GM12878 (cell line): ENCODE data around the gene DNAH1.

Source experiments
- ATF2 ChIP-seq: IDR thresholded peaks from 2 replicates; pipeline ENCODE4 v1.6.1; 2012; ENCODE audit warnings: low read length, inconsistent platforms
- CREB1 ChIP-seq: IDR thresholded peaks from 2 replicates; pipeline ENCODE4 v1.6.1; 2012; ENCODE audit warnings: low read depth, mild to moderate bottlenecking, inconsistent platforms
- CTCF ChIP-seq, 3 experiments: IDR thresholded peaks in 2 of 3; conservative IDR thresholded peaks in 1 of 3; 2 replicates each; pipeline ENCODE4 v1.5.1; 2011; ENCODE audit warnings: low read depth in 3 of 3, low read length in 3 of 3, mild to moderate bottlenecking in 3 of 3, control low read depth in 2 of 3, moderate library complexity in 2 of 3, inconsistent platforms in 1 of 3, mixed read lengths in 1 of 3; ENCODE audit not compliant: control insufficient read depth in 2 of 3, insufficient read depth in 1 of 3; ENCODE audit errors: extremely low read depth in 1 of 3
- E4F1 ChIP-seq: fragments of 450-650 bp; IDR thresholded peaks from 2 replicates; pipeline ENCODE4 v1.6.1; 2018; ENCODE audit warnings: borderline replicate concordance, mild to moderate bottlenecking; ENCODE audit not compliant: partially characterized antibody
- EZH2 ChIP-seq: IDR thresholded peaks from 2 replicates; pipeline ENCODE4 v1.6.1; 2012; ENCODE audit warnings: low read depth, mild to moderate bottlenecking, control low read depth, inconsistent platforms, low read length, borderline replicate concordance; ENCODE audit not compliant: control insufficient read depth
- KAT2A ChIP-seq: conservative IDR thresholded peaks from 2 replicates; pipeline ENCODE4 v1.6.1; 2011; ENCODE audit warnings: low read depth, low read length; ENCODE audit not compliant: control insufficient read depth
- NRF1 ChIP-seq: conservative IDR thresholded peaks from 2 replicates; pipeline ENCODE4 v1.6.1; 2011; ENCODE audit warnings: mild to moderate bottlenecking, low read depth, low read length, improper control_type of control experiment
- RAD21 ChIP-seq: IDR thresholded peaks from 2 replicates; pipeline ENCODE4 v1.6.1; 2011; ENCODE audit warnings: mild to moderate bottlenecking, low read depth, low read length, moderate library complexity; ENCODE audit not compliant: insufficient read depth
- RBBP5 ChIP-seq: fragments of 200-600 bp; sonication (generic); conservative IDR thresholded peaks from 2 replicates; pipeline ENCODE4 v1.6.1; 2016
- SPI1 ChIP-seq: IDR thresholded peaks from 2 replicates; pipeline ENCODE4 v1.6.1; 2011; ENCODE audit warnings: low read depth, mild to moderate bottlenecking, low read length, moderate library complexity, borderline replicate concordance; ENCODE audit not compliant: insufficient read depth
- SREBF2 ChIP-seq: IDR thresholded peaks from 2 replicates; pipeline ENCODE4 v1.6.1; 2012; ENCODE audit warnings: mild to moderate bottlenecking, low read length
- TCF12 ChIP-seq: IDR thresholded peaks from 2 replicates; pipeline ENCODE4 v1.6.1; 2011; ENCODE audit warnings: low read depth, mild to moderate bottlenecking, low read length
- YBX1 ChIP-seq: fragments of 450-650 bp; IDR thresholded peaks from 2 replicates; pipeline ENCODE4 v1.6.1; 2016; ENCODE audit warnings: antibody characterized with exemption
- ZBTB33 ChIP-seq: fragments of 450-650 bp; IDR thresholded peaks from 2 replicates; pipeline ENCODE4 v1.6.1; 2017; ENCODE audit warnings: mild to moderate bottlenecking

GRCh38 chr3:52415800-52416199 lies 99.7 kb downstream of the DNAH1 start:
- no peak for TF ChIP-seq CTCF (IDR thresholded peaks at IDR 0.05 in 2 of 3, conservative IDR thresholded peaks at IDR 0.05 in 1 of 3; ENCODE audit: control insufficient read depth in 2 of 3, extremely low read depth in 1 of 3, insufficient read depth in 1 of 3, low read depth in 3 of 3, low read length in 3 of 3)
- no peak for TF ChIP-seq E4F1
- no peak for TF ChIP-seq CREB1
- TF ChIP-seq RAD21: no peak
- no peak for TF ChIP-seq SPI1
- TF ChIP-seq SREBF2: no peak
- no peak for TF ChIP-seq RBBP5
- no peak for TF ChIP-seq NRF1
- TF ChIP-seq ZBTB33: no peak
- TF ChIP-seq KAT2A: no peak
- no peak for TF ChIP-seq TCF12
- TF ChIP-seq EZH2: no peak
- no peak for TF ChIP-seq ATF2
- no peak for TF ChIP-seq YBX1
